GM19043 (cell line): Measurements from ENCODE around the gene SRGAP3.

ENCODE experiments used
- ATAC-seq: cut with Tn5 transposase; IDR thresholded peaks from one replicate; pipeline ENCODE4 v1.9.1; 2021; ENCODE audit warnings: low read depth; ENCODE audit not compliant: unreplicated experiment

The SRGAP3 gene

DNA sequence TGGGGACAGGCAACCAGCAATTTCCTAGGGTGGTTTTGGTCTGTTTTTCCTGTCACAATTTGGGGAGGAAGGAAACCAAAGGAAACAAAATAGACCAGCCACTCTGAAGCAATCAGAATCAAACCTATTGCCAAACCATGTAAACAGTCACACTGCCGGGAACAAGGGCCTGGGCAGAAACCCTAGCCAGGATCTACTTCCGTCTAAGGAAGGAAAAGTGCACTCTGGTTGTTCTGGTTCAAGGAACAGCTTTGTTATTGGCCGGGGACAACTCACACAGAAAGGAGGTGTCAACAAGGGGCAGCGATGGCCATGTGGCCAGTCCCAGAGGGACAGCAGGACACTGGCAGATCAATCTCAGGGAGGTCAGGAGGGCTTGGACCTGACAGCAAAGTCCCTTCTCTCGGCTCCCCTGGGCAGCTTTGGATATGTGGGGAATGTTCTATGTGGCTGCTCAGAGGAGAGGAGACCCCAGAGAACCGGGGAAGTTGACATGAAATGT, 268.6 kb downstream of the SRGAP3 start:
- ATAC-seq, result no peak

DNA sequence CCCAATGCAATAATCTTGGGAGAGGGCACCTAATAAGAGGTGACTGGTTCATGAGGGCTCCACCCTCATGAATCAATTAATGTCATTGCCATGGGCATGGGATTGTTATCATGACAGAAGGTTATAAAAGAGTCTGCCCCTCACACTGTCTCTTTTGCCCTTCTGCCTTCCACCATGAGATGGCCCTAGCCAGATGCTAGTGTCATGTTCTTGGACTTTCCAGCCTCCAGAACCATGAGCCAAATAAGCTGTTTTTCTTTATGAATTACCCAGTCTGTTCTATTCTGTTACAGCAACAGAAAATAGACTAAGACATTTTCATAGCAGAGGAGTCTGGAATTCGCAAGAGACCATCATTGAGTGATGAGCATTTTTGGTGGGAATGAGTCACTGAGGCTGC, 270.2 kb downstream of the SRGAP3 start:
- ATAC-seq, result no peak

DNA sequence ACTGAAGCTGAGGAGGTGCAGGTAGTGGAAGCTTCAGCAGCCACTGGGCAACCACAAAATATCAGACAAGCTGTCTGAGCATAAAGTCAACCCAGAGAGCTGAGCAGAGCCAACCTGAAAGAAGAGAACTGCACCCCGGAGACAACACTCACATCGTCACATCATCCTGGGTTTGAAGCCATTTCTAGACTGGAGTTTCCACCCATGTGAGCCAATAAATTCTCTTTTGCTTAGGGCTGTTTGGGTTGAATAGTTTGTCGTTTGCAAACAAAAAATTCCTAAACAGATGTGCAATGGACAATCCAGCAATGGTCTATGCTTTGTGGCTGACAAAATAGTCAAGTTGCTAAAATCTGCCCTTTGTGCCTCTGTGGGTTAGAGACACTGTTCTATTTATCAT, 270.9 kb downstream of the SRGAP3 start:
- ATAC-seq, result no peak

GRCh38 chr3:8976540-8977182, 272.8 kb downstream of the SRGAP3 start:
- no peak for ATAC-seq

DNA sequence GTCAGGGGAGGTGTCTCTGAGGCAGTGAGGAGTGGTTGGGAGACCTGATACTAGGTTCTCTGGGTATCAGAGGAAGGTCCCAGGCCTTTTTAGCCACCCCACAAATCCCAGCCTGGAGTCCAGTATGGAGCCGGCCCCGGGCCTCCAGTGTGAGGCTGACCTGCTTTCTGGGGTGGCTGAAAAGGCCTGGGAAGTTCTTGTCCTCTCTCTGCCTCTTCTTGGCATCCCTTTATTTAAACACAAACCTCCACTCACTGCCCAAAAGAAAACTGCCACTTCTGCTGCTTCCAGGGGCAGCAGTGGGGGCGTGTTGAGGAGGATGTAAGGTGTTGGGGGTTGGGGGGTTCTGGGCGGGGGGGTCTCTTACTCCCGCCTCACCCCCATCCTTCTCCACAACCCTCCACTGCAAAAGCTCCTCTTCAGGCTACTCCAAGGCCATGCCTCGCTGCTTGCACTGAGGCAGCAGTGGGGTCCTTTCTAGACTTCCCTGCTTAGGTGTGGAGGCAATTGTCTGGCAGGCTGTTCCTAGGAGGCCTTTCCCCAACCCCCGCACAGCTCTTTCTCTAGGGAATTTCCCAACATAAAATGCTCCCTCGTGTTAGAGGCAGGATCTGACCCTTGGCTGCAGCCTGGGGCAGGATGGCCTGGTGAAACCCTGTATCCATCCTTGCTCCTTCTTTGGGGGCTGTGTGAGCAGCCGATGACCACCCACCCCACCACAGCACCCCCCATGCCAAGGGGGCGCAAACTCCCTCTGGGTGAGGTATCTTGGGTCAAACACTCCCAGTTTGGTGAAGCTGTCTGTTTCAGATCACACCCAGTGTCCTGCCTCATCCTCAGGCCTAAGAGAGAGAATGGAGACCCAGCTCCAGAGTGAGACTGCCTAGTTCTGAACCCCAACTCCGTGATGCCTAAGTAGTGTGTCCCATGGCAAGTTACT, 274.1 kb downstream of the SRGAP3 start:
- no peak for ATAC-seq

DNA sequence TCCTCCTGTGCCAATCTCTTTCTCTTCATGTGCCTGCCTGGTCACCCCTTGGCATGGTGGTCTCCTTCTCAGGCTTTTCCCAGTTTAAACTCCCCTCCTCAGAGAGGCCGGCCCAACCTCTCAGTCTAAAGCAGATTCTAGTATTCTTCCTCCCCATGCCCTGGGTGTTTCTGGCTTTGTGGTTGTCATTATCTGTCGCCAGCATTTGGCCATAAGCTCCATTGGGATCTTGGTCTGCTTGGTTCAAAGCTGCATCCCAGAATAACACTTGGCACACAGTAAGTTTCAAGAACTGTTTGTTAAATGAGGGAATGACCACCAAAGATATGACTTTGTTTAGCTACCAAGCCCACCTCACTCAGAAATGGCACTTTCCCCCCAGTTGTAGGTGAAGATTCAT, 275.0 kb downstream of the SRGAP3 start:
- ATAC-seq, result no peak

DNA sequence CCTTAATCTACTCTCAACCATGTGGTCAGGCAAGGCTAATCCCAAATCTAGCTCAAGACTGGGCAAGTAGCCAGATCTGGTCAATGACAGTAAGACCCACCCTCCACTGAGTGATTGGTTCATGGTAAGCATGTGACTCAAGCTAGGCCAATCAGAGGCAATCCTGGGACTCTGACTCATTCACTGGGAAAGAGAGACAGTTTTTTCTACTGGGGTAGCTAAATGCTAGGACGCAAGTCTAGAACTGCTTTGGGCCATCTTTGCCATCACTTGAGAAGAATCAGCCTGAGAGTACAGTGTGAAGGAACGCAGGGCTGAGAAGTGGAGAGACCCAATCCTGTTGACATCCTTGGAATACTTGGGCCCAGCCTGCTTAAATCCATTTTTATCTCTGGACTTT, 276.8 kb downstream of the SRGAP3 start:
- no peak for ATAC-seq

GRCh38 chr3:8970971-8971589, 278.4 kb downstream of the SRGAP3 start:
- ATAC-seq, result peak; percentile 48

GRCh38 chr3:8969241-8969640, 280.2 kb downstream of the SRGAP3 start:
- ATAC-seq, result no peak

DNA sequence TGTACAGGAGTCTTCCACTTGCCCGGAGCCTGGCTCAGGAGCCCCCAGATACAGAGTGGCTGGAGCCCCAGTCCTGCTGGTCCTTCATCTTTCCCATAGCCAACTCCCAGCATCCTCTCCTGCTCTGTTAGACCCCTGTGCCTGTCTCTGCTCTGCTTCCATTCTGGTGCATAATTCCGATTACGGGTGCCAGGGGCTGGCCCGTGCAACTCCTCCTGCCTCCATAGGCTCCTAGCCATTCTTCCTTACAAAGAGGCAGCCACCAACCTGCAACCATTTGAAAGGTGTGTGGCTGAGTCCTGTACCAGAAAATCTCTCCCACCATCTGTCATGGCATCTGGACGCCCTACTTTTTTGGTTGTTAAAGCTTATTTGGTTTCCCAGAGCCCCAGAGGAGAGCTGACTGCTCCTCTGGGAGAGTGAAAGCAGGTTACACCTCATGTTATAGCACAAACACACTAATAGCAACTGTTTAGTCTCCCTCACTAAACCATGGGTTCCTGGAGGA, 281.0 kb downstream of the SRGAP3 start:
- ATAC-seq, result no peak

GRCh38 chr3:8967553-8967952, 281.9 kb downstream of the SRGAP3 start:
- ATAC-seq, result no peak

- no peak for ATAC-seq
Measured at GRCh38 chr3:8966820-8967348, 282.6 kb downstream of the SRGAP3 start.

- no peak for ATAC-seq
Measured at GRCh38 chr3:8966150-8966819, 283.2 kb downstream of the SRGAP3 start.

DNA sequence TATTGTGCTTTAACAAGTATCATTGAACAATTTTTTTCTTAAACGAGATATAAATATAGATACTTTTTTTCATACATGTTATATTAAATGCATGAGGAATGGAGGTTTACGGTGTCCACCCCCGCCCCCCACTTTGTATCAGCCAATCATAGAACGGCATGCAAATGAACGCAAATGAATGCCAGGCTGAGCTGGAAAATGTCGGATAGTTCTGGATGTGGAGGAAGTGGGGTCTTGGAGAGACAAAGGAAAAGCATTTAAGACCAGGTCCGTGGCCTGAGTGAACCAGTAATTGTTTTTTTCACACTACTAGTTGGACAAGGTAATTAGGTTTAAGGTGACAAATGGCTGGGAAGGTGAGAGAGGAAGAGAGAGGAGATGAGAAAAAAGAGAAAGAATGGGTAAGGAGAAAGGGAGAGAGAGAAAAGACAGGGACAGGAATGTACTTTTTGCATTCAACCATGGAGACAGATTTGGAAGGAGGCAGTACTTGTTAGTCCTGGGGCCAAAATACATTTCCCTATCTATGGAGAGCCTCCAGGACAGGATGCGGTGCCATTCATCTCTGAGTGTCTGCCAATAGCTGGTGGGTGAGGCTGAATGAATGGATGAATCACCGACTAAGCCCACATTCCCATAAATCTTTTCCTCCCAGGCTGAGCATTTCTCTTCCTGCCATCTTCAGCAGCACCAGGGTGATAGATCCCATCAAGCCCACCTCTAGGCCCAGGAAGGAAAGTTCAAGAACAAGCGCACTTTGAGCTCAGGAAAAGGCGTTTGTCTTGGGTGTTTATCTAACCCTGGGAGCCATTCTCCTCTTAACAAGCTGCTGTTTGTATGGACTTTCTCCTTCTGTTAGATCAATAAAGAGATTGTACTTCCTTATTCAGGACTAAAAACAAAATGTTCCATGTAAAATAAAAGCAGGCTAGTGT, 284.7 kb downstream of the SRGAP3 start:
- no peak for ATAC-seq

DNA sequence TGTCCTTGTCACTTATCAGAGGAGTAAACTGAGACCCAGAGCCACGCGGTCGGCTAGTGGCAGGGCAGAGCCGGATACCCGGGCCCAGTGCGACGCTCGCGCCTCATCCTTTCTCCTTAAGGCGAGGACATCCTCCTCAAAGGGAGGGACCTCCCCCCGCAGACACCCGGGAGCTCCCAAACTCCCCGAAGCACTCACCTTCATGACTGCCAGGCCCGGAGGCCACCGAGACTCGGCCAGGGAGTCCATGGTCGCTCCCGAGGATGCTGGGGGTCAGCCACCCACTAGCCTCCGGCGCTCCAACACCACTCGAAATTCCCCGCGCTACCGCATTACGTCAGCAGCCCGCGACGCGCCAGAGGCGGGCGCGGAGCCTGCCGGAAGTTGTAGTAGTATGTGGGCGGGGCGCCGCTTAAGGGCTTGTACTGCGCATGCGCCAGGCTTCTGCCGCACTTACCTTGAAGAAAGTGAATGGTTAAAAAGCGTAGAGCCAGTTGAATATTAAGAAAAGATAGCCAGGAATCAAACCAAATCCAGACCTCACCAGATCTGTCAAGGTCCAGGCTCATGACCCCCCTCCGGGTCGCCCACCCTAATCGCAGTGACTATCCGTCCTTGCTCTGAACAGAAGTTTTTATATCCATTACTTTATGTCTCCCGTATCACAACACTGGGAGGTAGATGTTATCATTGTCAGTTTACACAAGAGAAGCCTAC, 286.2 kb downstream of the SRGAP3 start, which contains the start of gene RAD18:
Gene RAD18, minus strand, starts transcription at position 336 of the 717 bp plus-strand sequence. Its CDS starts 87 bp downstream, at position 249.
- ATAC-seq, result peak; percentile 90

- ATAC-seq, result no peak
Measured at GRCh38 chr3:8962226-8962861, 287.1 kb downstream of the SRGAP3 start.

GRCh38 chr3:8959668-8960067, 289.8 kb downstream of the SRGAP3 start:
- no peak for ATAC-seq
